ENCODE data around the gene HMCN2.

- TF ChIP-seq ATF3 (CRISPR knock-in tag; conservative IDR thresholded peaks at IDR 0.05) (no peak), USF2 (CRISPR knock-in tag; IDR thresholded peaks at IDR 0.05) (no peak), FOXK1 (CRISPR knock-in tag; IDR thresholded peaks at IDR 0.05) (no peak), CTCF (IDR thresholded peaks at IDR 0.05) (no peak), SP1 (CRISPR knock-in tag; conservative IDR thresholded peaks at IDR 0.05) (no peak), JUN (CRISPR knock-in tag; IDR thresholded peaks at IDR 0.05) (no peak), NFYB (CRISPR knock-in tag; conservative IDR thresholded peaks at IDR 0.05; ENCODE audit: low read depth) (no peak), IRF2 (CRISPR knock-in tag; IDR thresholded peaks at IDR 0.05; ENCODE audit: borderline replicate concordance, low read depth) (no peak), MAX (CRISPR knock-in tag; IDR thresholded peaks at IDR 0.05) (no peak), ATF1 (CRISPR knock-in tag; IDR thresholded peaks at IDR 0.05) (no peak), ZNF532 (CRISPR knock-in tag; IDR thresholded peaks at IDR 0.05; ENCODE audit: borderline replicate concordance) (no peak)
Measured at GRCh38 chr9:130233587-130233945, 32.0 kb upstream of the HMCN2 start.

Measured in WTC11 (cell line).